Measurements from ENCODE around the gene SCGB1A1.

The SCGB1A1 gene

DNA sequence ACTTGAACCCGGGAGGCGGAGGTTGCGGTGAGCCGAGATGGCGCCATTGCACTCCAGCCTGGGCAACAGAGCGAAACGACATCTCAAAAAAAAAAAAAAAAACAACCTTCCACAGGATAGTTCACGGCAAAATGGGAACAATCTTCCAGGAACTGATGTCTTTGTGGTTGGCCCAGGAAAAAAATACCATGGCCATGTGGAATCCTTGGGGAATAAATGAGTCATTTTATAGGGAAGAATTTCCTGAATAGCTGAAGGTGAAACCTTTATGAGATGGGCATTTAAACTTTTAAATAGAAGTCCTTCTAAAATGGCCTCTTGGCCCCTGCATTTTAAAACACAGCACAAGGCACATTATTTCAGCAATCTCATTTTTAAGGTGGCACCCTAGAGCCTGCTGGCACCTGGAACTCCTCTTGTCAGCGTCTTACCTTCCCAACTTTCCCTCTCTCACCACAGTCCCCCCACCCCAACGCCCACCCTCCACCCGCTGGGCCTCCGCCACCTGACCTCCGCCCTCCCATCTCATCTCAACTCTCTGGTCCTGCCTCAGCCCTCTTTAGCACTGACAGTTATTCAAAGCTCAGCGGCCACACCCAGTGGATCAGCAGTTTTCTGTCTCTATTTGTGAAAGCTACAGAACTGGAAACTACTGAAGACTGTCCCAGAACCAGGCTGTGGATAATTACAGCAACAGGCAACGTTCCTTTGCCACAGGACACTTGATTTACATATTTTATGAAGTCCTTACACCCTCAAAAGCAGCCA, 43.1 kb downstream of the SCGB1A1 start:
- H3K9me3 ChIP-seq (ENCODE audit: low read length) = no peaks in the 10 kb centered on the region
- H3K36me3 ChIP-seq (ENCODE audit: insufficient read depth, low read length) = no peaks in the 10 kb centered on the region
- peaks cover 6% of the 10 kb centered on the region for H3K4me1 ChIP-seq (ENCODE audit: insufficient read depth, low read length, severe bottlenecking)
- TF ChIP-seq EZH2 (IDR thresholded peaks at IDR 0.05; ENCODE audit: borderline replicate concordance, low read length) = no peak
- TF ChIP-seq CTCF (IDR thresholded peaks at IDR 0.05; ENCODE audit: low read length) = no peak
- H3K4me2 ChIP-seq (ENCODE audit: low read length) = no peak overlapping the region
- no peak overlapping the region for H3K4me3 ChIP-seq (ENCODE audit: low read depth, low read length, poor library complexity, severe bottlenecking)
- no peak overlapping the region for H3K9ac ChIP-seq (ENCODE audit: low read length)
- H4K20me1 ChIP-seq (ENCODE audit: insufficient read depth, low read length) = no peaks in the 10 kb centered on the region
- H3F3A ChIP-seq (ENCODE audit: insufficient read depth, low read length) = no peaks in the 10 kb centered on the region
- no peaks in the 10 kb centered on the region for H3K27me3 ChIP-seq (ENCODE audit: insufficient read depth, low read length)
- no peaks in the 10 kb centered on the region for H3K9me2 ChIP-seq (ENCODE audit: low read depth, low read length)
- H3K79me2 ChIP-seq (ENCODE audit: insufficient read depth, low read length) = no peaks in the 10 kb centered on the region
- H2AFZ ChIP-seq (ENCODE audit: low read length) = no peak overlapping the region
- no peak overlapping the region for H3K27ac ChIP-seq (ENCODE audit: low read depth, low read length, poor library complexity, severe bottlenecking)

- no peaks in the 10 kb centered on the region for H3K9me3 ChIP-seq (ENCODE audit: low read length)
- TF ChIP-seq CTCF (IDR thresholded peaks at IDR 0.05; ENCODE audit: low read length) (no peak), EZH2 (IDR thresholded peaks at IDR 0.05; ENCODE audit: borderline replicate concordance, low read length) (no peak)
- H3K79me2 ChIP-seq (ENCODE audit: insufficient read depth, low read length) = no peaks in the 10 kb centered on the region
- no peaks in the 10 kb centered on the region for H3K9me2 ChIP-seq (ENCODE audit: low read depth, low read length)
- H3K4me2 ChIP-seq (ENCODE audit: low read length) = no peak overlapping the region
- no peak overlapping the region for H3K9ac ChIP-seq (ENCODE audit: low read length)
- no peaks in the 10 kb centered on the region for H4K20me1 ChIP-seq (ENCODE audit: insufficient read depth, low read length)
- H3F3A ChIP-seq (ENCODE audit: insufficient read depth, low read length) = no peaks in the 10 kb centered on the region
- no peaks in the 10 kb centered on the region for H3K27me3 ChIP-seq (ENCODE audit: insufficient read depth, low read length)
- H3K4me1 ChIP-seq (ENCODE audit: insufficient read depth, low read length, severe bottlenecking) = peaks cover 6% of the 10 kb centered on the region
- no peaks in the 10 kb centered on the region for H3K36me3 ChIP-seq (ENCODE audit: insufficient read depth, low read length)
- no peak overlapping the region for H3K4me3 ChIP-seq (ENCODE audit: low read depth, low read length, poor library complexity, severe bottlenecking)
- H3K27ac ChIP-seq (ENCODE audit: low read depth, low read length, poor library complexity, severe bottlenecking) = no peak overlapping the region
- H2AFZ ChIP-seq (ENCODE audit: low read length) = no peak overlapping the region
Measured at GRCh38 chr11:62462508-62462892, 43.7 kb downstream of the SCGB1A1 start.

GRCh38 chr11:62463121-62463542, 44.3 kb downstream of the SCGB1A1 start:
- Histone ChIP-seq H3K36me3 (ENCODE audit: insufficient read depth, low read length) (no peaks in the 10 kb centered on the region), H3K4me1 (ENCODE audit: insufficient read depth, low read length, severe bottlenecking) (peaks cover 6% of the 10 kb centered on the region), H3K27me3 (ENCODE audit: insufficient read depth, low read length) (no peaks in the 10 kb centered on the region), H3K79me2 (ENCODE audit: insufficient read depth, low read length) (no peaks in the 10 kb centered on the region), H4K20me1 (ENCODE audit: insufficient read depth, low read length) (no peaks in the 10 kb centered on the region), H3K9ac (ENCODE audit: low read length) (no peak overlapping the region), H3K4me3 (ENCODE audit: low read depth, low read length, poor library complexity, severe bottlenecking) (no peak overlapping the region), H3K27ac (ENCODE audit: low read depth, low read length, poor library complexity, severe bottlenecking) (no peak overlapping the region), H3F3A (ENCODE audit: insufficient read depth, low read length) (no peaks in the 10 kb centered on the region), H3K9me3 (ENCODE audit: low read length) (no peaks in the 10 kb centered on the region), H2AFZ (ENCODE audit: low read length) (no peak overlapping the region), H3K4me2 (ENCODE audit: low read length) (no peak overlapping the region), H3K9me2 (ENCODE audit: low read depth, low read length) (no peaks in the 10 kb centered on the region)
- TF ChIP-seq EZH2 (IDR thresholded peaks at IDR 0.05; ENCODE audit: borderline replicate concordance, low read length) = no peak
- no peak for TF ChIP-seq CTCF (IDR thresholded peaks at IDR 0.05; ENCODE audit: low read length)
